IPS-20b (cell line): ENCODE data around the gene CEP170B.
"Not testable (repeated sequence)": the region's sequence is repeated elsewhere in the genome, so short reads cannot be mapped to it uniquely, and the experiment has no call there.

ENCODE experiments used
- H3K27ac ChIP-seq: one replicate; pipeline ENCODE4 v1.5.1; 2013; ENCODE audit warnings: low read length
- H3K27me3 ChIP-seq: 2 replicates; pipeline ENCODE4 v1.6.1; 2013; ENCODE audit warnings: mild to moderate bottlenecking, low read length, inconsistent platforms; ENCODE audit not compliant: insufficient read depth
- H3K36me3 ChIP-seq: 2 replicates; pipeline ENCODE4 v1.6.1; 2013; ENCODE audit warnings: low read depth, mild to moderate bottlenecking, inconsistent platforms, low read length, moderate library complexity; ENCODE audit not compliant: insufficient read depth
- H3K4me1 ChIP-seq: 2 replicates; pipeline ENCODE4 v1.6.1; 2013; ENCODE audit warnings: mild to moderate bottlenecking, control low read depth, inconsistent platforms, low read length, moderate library complexity; ENCODE audit not compliant: insufficient read depth
- H3K4me3 ChIP-seq: 2 replicates; pipeline ENCODE4 v1.5.1; 2013; ENCODE audit warnings: mild to moderate bottlenecking, low read length, inconsistent platforms
- H3K9ac ChIP-seq: 2 replicates; pipeline ENCODE4 v1.6.1; 2013; ENCODE audit warnings: low read depth, mild to moderate bottlenecking, inconsistent platforms, low read length, moderate library complexity
- H3K9me3 ChIP-seq: 2 replicates; pipeline ENCODE4 v1.6.1; 2013; ENCODE audit warnings: mild to moderate bottlenecking, low read depth, low read length, inconsistent platforms; ENCODE audit not compliant: insufficient read depth

Gene CEP170B

GRCh38 chr14:104900639-104901512 lies 35.8 kb downstream of the CEP170B start:
- no peaks in the 10 kb centered on the region for H3K4me1 ChIP-seq

GRCh38 chr14:104903990-104904389 lies 38.9 kb downstream of the CEP170B start:
- Histone ChIP-seq H3K9me3 (0 out of 2 replicates have a peak, but pooled peaks cover 4% of the 10 kb centered on the region), H3K27me3 (peaks cover 54% of the 10 kb centered on the region), H3K4me1 (no peaks in the 10 kb centered on the region)

More at GRCh38 chr14:104900639-104901512, 35.8 kb downstream of the CEP170B start:
- Histone ChIP-seq H3K9me3 (no peaks in the 10 kb centered on the region), H3K9ac (no peak overlapping the region), H3K27ac (no peak overlapping the region), H3K27me3 (peaks cover 29% of the 10 kb centered on the region), H3K4me3 (no peak overlapping the region), H3K36me3 (no peaks in the 10 kb centered on the region)

GRCh38 chr14:104904650-104905578 lies 39.8 kb downstream of the CEP170B start:
- H3K4me1 ChIP-seq, H3K9ac ChIP-seq, H3K9me3 ChIP-seq, H3K36me3 ChIP-seq, H3K27ac ChIP-seq, H3K4me3 ChIP-seq: not testable (repeated sequence)
- H3K27me3 ChIP-seq, result peaks cover 54% of the 10 kb centered on the region

More at GRCh38 chr14:104903990-104904389, 38.9 kb downstream of the CEP170B start:
- no peaks in the 10 kb centered on the region for H3K36me3 ChIP-seq
- H3K9ac ChIP-seq, result no peak overlapping the region
- no peak overlapping the region for H3K4me3 ChIP-seq
- H3K27ac ChIP-seq, result no peak overlapping the region

- H3K9ac ChIP-seq, H3K4me1 ChIP-seq, H3K4me3 ChIP-seq, H3K36me3 ChIP-seq, H3K9me3 ChIP-seq, H3K27ac ChIP-seq: not testable (repeated sequence)
- H3K27me3 ChIP-seq, result peaks cover 54% of the 10 kb centered on the region
Measured at GRCh38 chr14:104905579-104905933, 40.5 kb downstream of the CEP170B start.

GRCh38 chr14:104908303-104908702 lies 43.2 kb downstream of the CEP170B start:
- no peaks in the 10 kb centered on the region for H3K4me1 ChIP-seq
- H3K4me3 ChIP-seq, result no peak overlapping the region
- H3K27ac ChIP-seq, result no peak overlapping the region
- H3K9me3 ChIP-seq, result peaks cover 13% of the 10 kb centered on the region
- no peaks in the 10 kb centered on the region for H3K36me3 ChIP-seq
- no peak overlapping the region for H3K9ac ChIP-seq
- peaks cover 51% of the 10 kb centered on the region for H3K27me3 ChIP-seq

- Histone ChIP-seq H3K36me3 (no peaks in the 10 kb centered on the region), H3K4me3 (no peak overlapping the region), H3K4me1 (no peaks in the 10 kb centered on the region), H3K9ac (no peak overlapping the region), H3K27ac (no peak overlapping the region), H3K27me3 (peaks cover 15% of the 10 kb centered on the region), H3K9me3 (peaks cover 12% of the 10 kb centered on the region)
Measured at GRCh38 chr14:104912053-104912452, 47.0 kb downstream of the CEP170B start.

- Histone ChIP-seq H3K4me3 (no peak overlapping the region), H3K27me3 (peaks cover 4% of the 10 kb centered on the region), H3K36me3 (no peaks in the 10 kb centered on the region), H3K4me1 (no peaks in the 10 kb centered on the region), H3K27ac (no peak overlapping the region), H3K9me3 (peaks cover 9% of the 10 kb centered on the region), H3K9ac (no peak overlapping the region)
Measured at GRCh38 chr14:104913435-104913834, 48.4 kb downstream of the CEP170B start.

- Histone ChIP-seq H3K27ac (no peak overlapping the region), H3K9ac (no peak overlapping the region), H3K4me3 (no peak overlapping the region), H3K27me3 (no peaks in the 10 kb centered on the region; the same call in 1 of the 2 replicates), H3K36me3 (no peaks in the 10 kb centered on the region), H3K4me1 (no peaks in the 10 kb centered on the region), H3K9me3 (peaks cover 4% of the 10 kb centered on the region)
Measured at GRCh38 chr14:104917116-104917515, 52.0 kb downstream of the CEP170B start.

- no peaks in the 10 kb centered on the region for H3K36me3 ChIP-seq
- H3K27ac ChIP-seq, result no peak overlapping the region
- no peak overlapping the region for H3K9ac ChIP-seq
- H3K27me3 ChIP-seq, result no peaks in the 10 kb centered on the region; the same call in 1 of the 2 replicates
- H3K4me3 ChIP-seq, result no peak overlapping the region
- H3K9me3 ChIP-seq, result no peaks in the 10 kb centered on the region
- no peaks in the 10 kb centered on the region for H3K4me1 ChIP-seq
Measured at GRCh38 chr14:104917993-104918392, 52.9 kb downstream of the CEP170B start.

GRCh38 chr14:104919152-104919992 lies 54.3 kb downstream of the CEP170B start:
- H3K9me3 ChIP-seq, H3K4me3 ChIP-seq, H3K36me3 ChIP-seq, H3K27ac ChIP-seq, H3K4me1 ChIP-seq, H3K27me3 ChIP-seq, H3K9ac ChIP-seq: not testable (repeated sequence)

- Histone ChIP-seq H3K27me3 (no peaks in the 10 kb centered on the region; the same call in 1 of the 2 replicates), H3K4me3 (no peak overlapping the region), H3K9me3 (no peaks in the 10 kb centered on the region; the same call in 1 of the 2 replicates), H3K4me1 (no peaks in the 10 kb centered on the region), H3K27ac (no peak overlapping the region), H3K36me3 (no peaks in the 10 kb centered on the region), H3K9ac (no peak overlapping the region)
Measured at GRCh38 chr14:104919993-104920315, 54.9 kb downstream of the CEP170B start.
